H9 (cell line): ENCODE data around the gene RTP3. TPM values are rescaled to one million over a fixed set of nuclear protein-coding genes. Genes with fewer than 3 reads are reported as not detected.

ENCODE experiments used
- DNase-seq: peaks from one replicate; pipeline ENCODE4 v3.0.0-alpha.2; 2017
- H2AFZ ChIP-seq: one replicate; pipeline ENCODE4 v1.6.1; 2013; ENCODE audit warnings: mild to moderate bottlenecking, low read length, control low read depth, moderate library complexity
- H2AK5ac ChIP-seq: 2 replicates; pipeline ENCODE4 v1.6.1; 2013; ENCODE audit warnings: low read length, control low read depth, mixed read lengths; ENCODE audit not compliant: insufficient read length
- H2BK120ac ChIP-seq: one replicate; pipeline ENCODE4 v1.6.1; 2013; ENCODE audit warnings: low read depth, mild to moderate bottlenecking, low read length, control low read depth, inconsistent platforms; ENCODE audit not compliant: poor library complexity, severe bottlenecking
- H2BK12ac ChIP-seq: 2 replicates; pipeline ENCODE4 v1.6.1; 2013; ENCODE audit warnings: low read length, control low read depth, mixed read lengths, low read depth; ENCODE audit not compliant: insufficient read length
- H2BK15ac ChIP-seq: 2 replicates; pipeline ENCODE4 v1.6.1; 2013; ENCODE audit warnings: low read depth, low read length, control low read depth
- H2BK20ac ChIP-seq: one replicate; pipeline ENCODE4 v1.6.1; 2013; ENCODE audit warnings: low read depth, mild to moderate bottlenecking, low read length, control low read depth, inconsistent platforms; ENCODE audit not compliant: poor library complexity, severe bottlenecking
- H2BK5ac ChIP-seq: 2 replicates; pipeline ENCODE4 v1.6.1; 2013; ENCODE audit warnings: low read length, control low read depth, mixed read lengths; ENCODE audit not compliant: insufficient read length
- H3K14ac ChIP-seq: 2 replicates; pipeline ENCODE4 v1.6.1; 2013; ENCODE audit warnings: low read length, control low read depth; ENCODE audit not compliant: insufficient read depth
- H3K18ac ChIP-seq: 2 replicates; pipeline ENCODE4 v1.6.1; 2013; ENCODE audit warnings: low read depth, mild to moderate bottlenecking, mixed read lengths, low read length, control low read depth; ENCODE audit not compliant: insufficient read length
- H3K23ac ChIP-seq: 2 replicates; pipeline ENCODE4 v1.6.1; 2013; ENCODE audit warnings: low read length, control low read depth, mixed read lengths, low read depth; ENCODE audit not compliant: insufficient read length
- H3K23me2 ChIP-seq: 2 replicates; pipeline ENCODE4 v1.6.1; 2013; ENCODE audit warnings: low read depth, mild to moderate bottlenecking, mixed read lengths, low read length, control low read depth; ENCODE audit not compliant: insufficient read length, poor library complexity, severe bottlenecking
- H3K27ac ChIP-seq: 2 replicates; pipeline ENCODE4 v1.5.1; 2013; ENCODE audit warnings: low read length, control low read depth, mixed read lengths, low read depth; ENCODE audit not compliant: insufficient read length
- H3K27me3 ChIP-seq: 2 replicates; pipeline ENCODE4 v1.6.1; 2013; ENCODE audit warnings: low read length, control low read depth, inconsistent platforms; ENCODE audit not compliant: insufficient read depth
- H3K4ac ChIP-seq: 2 replicates; pipeline ENCODE4 v1.6.1; 2013; ENCODE audit warnings: low read depth, mild to moderate bottlenecking, control low read depth, inconsistent platforms, low read length, moderate library complexity
- H3K4me1 ChIP-seq: 2 replicates; pipeline ENCODE4 v1.6.1; 2013; ENCODE audit warnings: low read length, control low read depth, inconsistent platforms; ENCODE audit not compliant: insufficient read depth
- H3K4me2 ChIP-seq: 2 replicates; pipeline ENCODE4 v1.6.1; 2013; ENCODE audit warnings: low read length, control low read depth, mixed read lengths; ENCODE audit not compliant: insufficient read length, insufficient read depth
- H3K56ac ChIP-seq: 2 replicates; pipeline ENCODE4 v1.6.1; 2013; ENCODE audit warnings: low read depth, mild to moderate bottlenecking, mixed read lengths, low read length, control low read depth; ENCODE audit not compliant: insufficient read length
- H3K79me1 ChIP-seq: 2 replicates; pipeline ENCODE4 v1.6.1; 2013; ENCODE audit warnings: low read depth, mild to moderate bottlenecking, moderate library complexity, low read length, control low read depth, inconsistent platforms; ENCODE audit not compliant: insufficient read depth, poor library complexity, severe bottlenecking
- H3K79me2 ChIP-seq: 2 replicates; pipeline ENCODE4 v1.6.1; 2013; ENCODE audit warnings: low read length, control low read depth, inconsistent platforms; ENCODE audit not compliant: insufficient read depth
- H3K9ac ChIP-seq: 2 replicates; pipeline ENCODE4 v1.6.1; 2013; ENCODE audit warnings: low read length, control low read depth, mixed read lengths; ENCODE audit not compliant: insufficient read length; ENCODE audit errors: extremely low read depth
- H3K9me3 ChIP-seq: one replicate; pipeline ENCODE4 v1.6.1; 2013; ENCODE audit warnings: low read depth, low read length, inconsistent platforms; ENCODE audit not compliant: control insufficient read depth
- H3T11ph ChIP-seq: one replicate; pipeline ENCODE4 v1.6.1; 2013; ENCODE audit warnings: mild to moderate bottlenecking, low read length, control low read depth, inconsistent platforms
- H4K20me1 ChIP-seq: one replicate; pipeline ENCODE4 v1.6.1; 2013; ENCODE audit not compliant: control insufficient read depth, insufficient read length, insufficient read depth
- H4K5ac ChIP-seq: 2 replicates; pipeline ENCODE4 v1.6.1; 2013; ENCODE audit warnings: low read depth, mild to moderate bottlenecking, mixed read lengths, low read length, control low read depth; ENCODE audit not compliant: insufficient read length
- H4K8ac ChIP-seq: replicated peaks from 2 replicates; pipeline ENCODE4 v1.6.1; 2013; ENCODE audit warnings: low read length, control low read depth, mixed read lengths, low read depth; ENCODE audit not compliant: insufficient read length
- H4K91ac ChIP-seq: 2 replicates; pipeline ENCODE4 v1.6.1; 2013; ENCODE audit warnings: low read depth, mild to moderate bottlenecking, moderate library complexity, mixed read lengths, low read length, control low read depth; ENCODE audit not compliant: insufficient read length
- H3K27ac Mint-ChIP-seq, 3 experiments: 2 replicates in 2 of 3; 3 replicates in 1 of 3; pipeline ENCODE4 v1.8.0; 2020 to 2021; ENCODE audit warnings: mixed read lengths in 3 of 3, mild to moderate bottlenecking in 1 of 3, moderate library complexity in 1 of 3
- H3K27me3 Mint-ChIP-seq: 2 replicates; pipeline ENCODE4 v1.8.0; 2021; ENCODE audit warnings: low read depth, mild to moderate bottlenecking, moderate library complexity, mixed read lengths
- H3K36me3 Mint-ChIP-seq, 3 experiments: 2 replicates in 2 of 3; 3 replicates in 1 of 3; pipeline ENCODE4 v1.8.0; 2020 to 2021; ENCODE audit warnings: low read depth in 3 of 3, mixed read lengths in 3 of 3; ENCODE audit not compliant: insufficient read depth in 1 of 3
- H3K4me1 Mint-ChIP-seq, 2 experiments: 2 replicates each; pipeline ENCODE4 v1.8.0; 2020; ENCODE audit warnings: mixed read lengths in 2 of 2
- H3K4me3 Mint-ChIP-seq, 2 experiments: 2 replicates in 1 of 2; 3 replicates in 1 of 2; pipeline ENCODE4 v1.8.0; 2020 to 2021; ENCODE audit warnings: mild to moderate bottlenecking in 2 of 2, mixed read lengths in 2 of 2, moderate library complexity in 1 of 2
- H3K9me3 Mint-ChIP-seq, 2 experiments: 2 replicates in 1 of 2; 3 replicates in 1 of 2; pipeline ENCODE4 v1.8.0; 2020; ENCODE audit warnings: mild to moderate bottlenecking in 2 of 2, mixed read lengths in 2 of 2, moderate library complexity in 1 of 2
- WGBS: extraction: QIAGEN DNeasy Blood & Tissue Kit; methylation state at CpG from one replicate; pipeline ENCODE4 v1.1.7; 2013; ENCODE audit warnings: missing lambda C conversion rate, low lambda C conversion rate, mixed read lengths; ENCODE audit not compliant: insufficient read length; ENCODE audit errors: extremely low coverage; 5-methylcytosine and 5-hydroxymethylcytosine counted together
- total RNA-seq: library from RNA; stranded (reverse); gene quantifications from 2 replicates; pipeline ENCODE4 v1.2.1, GENCODE V29; 2021
- TF ChIP-seq, protein P1 (sequence below): fragments of 200-600 bp; sonication (generic); conservative IDR thresholded peaks from 3 replicates; pipeline ENCODE4 v1.8.0; 2021; ENCODE audit warnings: antibody characterized with exemption, mild to moderate bottlenecking

The RTP3 gene
- total RNA-seq, 1 experiment from 2014 or later = not detected

DNA sequence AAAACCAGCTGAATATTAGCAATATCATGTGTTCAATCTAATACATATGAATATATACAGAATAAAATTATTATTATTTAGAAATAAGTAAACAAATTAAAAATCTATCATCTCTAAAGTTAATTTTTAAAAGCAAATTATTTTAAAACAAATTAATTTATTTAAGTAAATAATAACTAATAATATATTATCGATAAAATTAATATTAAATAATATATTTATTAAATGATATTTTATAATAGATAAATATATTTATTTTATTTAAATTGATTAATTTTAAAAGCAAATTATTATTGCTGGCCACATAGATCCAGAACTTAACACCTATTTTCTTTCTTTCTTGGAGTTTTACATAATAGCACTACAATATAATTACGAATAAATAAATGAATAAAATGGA is 22.2 kb downstream of the RTP3 start:
- Histone ChIP-seq H2BK20ac (no peak overlapping the region), H3K4ac (no peak overlapping the region), H4K8ac (no peak overlapping the region), H3K79me1 (no peaks in the 10 kb centered on the region), H2BK15ac (no peak overlapping the region), H3K4me1 (no peaks in the 10 kb centered on the region), H3K4me2 (no peak overlapping the region), H4K91ac (no peak overlapping the region), H3K27me3 (no peaks in the 10 kb centered on the region), H4K5ac (no peak overlapping the region), H3K56ac (no peak overlapping the region), H3K23ac (no peak overlapping the region), H3T11ph (no peak overlapping the region), H3K14ac (no peak overlapping the region), H3K27ac (no peak overlapping the region), H2BK12ac (no peak overlapping the region), H2BK5ac (no peak overlapping the region), H2AFZ (no peak overlapping the region), H2AK5ac (no peak overlapping the region), H3K9me3 (no peaks in the 10 kb centered on the region), H3K18ac (no peak overlapping the region), H3K79me2 (no peaks in the 10 kb centered on the region), H2BK120ac (no peak overlapping the region), H3K9ac (no peak overlapping the region), H4K20me1 (no peaks in the 10 kb centered on the region), H3K23me2 (no peaks in the 10 kb centered on the region)
- H3K4me3 Mint-ChIP-seq = no peak overlapping the region
- H3K27me3 Mint-ChIP-seq = no peaks in the 10 kb centered on the region
- no peak for DNase-seq
- peaks cover 7% of the 10 kb centered on the region in 2 experiments; a peak in 3 of 4 replicates for H3K4me1 Mint-ChIP-seq
- TF ChIP-seq, protein P1, sequence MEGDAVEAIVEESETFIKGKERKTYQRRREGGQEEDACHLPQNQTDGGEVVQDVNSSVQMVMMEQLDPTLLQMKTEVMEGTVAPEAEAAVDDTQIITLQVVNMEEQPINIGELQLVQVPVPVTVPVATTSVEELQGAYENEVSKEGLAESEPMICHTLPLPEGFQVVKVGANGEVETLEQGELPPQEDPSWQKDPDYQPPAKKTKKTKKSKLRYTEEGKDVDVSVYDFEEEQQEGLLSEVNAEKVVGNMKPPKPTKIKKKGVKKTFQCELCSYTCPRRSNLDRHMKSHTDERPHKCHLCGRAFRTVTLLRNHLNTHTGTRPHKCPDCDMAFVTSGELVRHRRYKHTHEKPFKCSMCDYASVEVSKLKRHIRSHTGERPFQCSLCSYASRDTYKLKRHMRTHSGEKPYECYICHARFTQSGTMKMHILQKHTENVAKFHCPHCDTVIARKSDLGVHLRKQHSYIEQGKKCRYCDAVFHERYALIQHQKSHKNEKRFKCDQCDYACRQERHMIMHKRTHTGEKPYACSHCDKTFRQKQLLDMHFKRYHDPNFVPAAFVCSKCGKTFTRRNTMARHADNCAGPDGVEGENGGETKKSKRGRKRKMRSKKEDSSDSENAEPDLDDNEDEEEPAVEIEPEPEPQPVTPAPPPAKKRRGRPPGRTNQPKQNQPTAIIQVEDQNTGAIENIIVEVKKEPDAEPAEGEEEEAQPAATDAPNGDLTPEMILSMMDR = no peak
- no peaks in the 10 kb centered on the region for H3K9me3 Mint-ChIP-seq
- no peak overlapping the region for H3K27ac Mint-ChIP-seq
- WGBS = no CpG with 5 or more reads among the region's 2 CpGs
- 0 out of 7 replicates have a peak, but pooled peaks cover 0 to 3% (median 0%) of the 10 kb centered on the region in 3 experiments for H3K36me3 Mint-ChIP-seq
